SK-N-SH (cell line): ENCODE measurements around the gene TXNDC12. TPM values are rescaled to one million over a fixed set of nuclear protein-coding genes. Genes with fewer than 3 reads are reported as not detected.

ENCODE experiments used
- CTCF ChIA-PET: fragments of 300-600, 350-600 bp; formaldehyde crosslinking; extraction: SDS; loops from one replicate; lab custom pipeline; 2021; lab: Yijun Ruan, JAX
- POLR2A ChIA-PET: fragments of 350-600 bp; sonication (Branson Sonifier 250); formaldehyde crosslinking; extraction: SDS; loops from one replicate; lab custom pipeline; 2020; ENCODE audit warnings: antibody characterized with exemption, inconsistent platforms; lab: Yijun Ruan, JAX
- DNase-seq: peaks from one replicate; pipeline ENCODE4 v3.0.0; 2012
- H2AFZ ChIP-seq: fragments of 200-600 bp; sonication (generic); 2 replicates; pipeline ENCODE4 v1.8.1; 2016; ENCODE audit warnings: antibody characterized with exemption, mild to moderate bottlenecking, low read depth
- H3F3A ChIP-seq: fragments of 200-600 bp; sonication (generic); replicated peaks from 2 replicates; pipeline ENCODE3; 2016; ENCODE audit warnings: antibody characterized with exemption, mild to moderate bottlenecking; ENCODE audit not compliant: insufficient read depth
- H3K27ac ChIP-seq, 2 experiments: fragments of 200-500 bp in 1 of 2; fragments of 200-600 bp in 1 of 2; sonication (Bioruptor generic) in 1 of 2; sonication (generic), shearing (Covaris generic) in 1 of 2; 2 replicates each; pipeline versions ENCODE4 v1.5.1 to v1.6.1; 2014 to 2016; ENCODE audit warnings: low read depth in 2 of 2, inconsistent platforms in 1 of 2, low read length in 1 of 2, mild to moderate bottlenecking in 1 of 2, mixed read lengths in 1 of 2
- H3K27me3 ChIP-seq: fragments of 200-600 bp; sonication (generic), shearing (Covaris generic); 2 replicates; pipeline ENCODE4 v1.6.1; 2016; ENCODE audit warnings: mixed run types; ENCODE audit not compliant: insufficient read depth
- H3K36me3 ChIP-seq, 2 experiments: fragments of 200-500 bp in 1 of 2; fragments of 200-600 bp in 1 of 2; sonication (Bioruptor generic) in 1 of 2; sonication (generic) in 1 of 2; replicated peaks in 1 of 2; 2 replicates each; pipeline versions ENCODE3 to v1.5.1; 2014 to 2016; ENCODE audit warnings: low read length in 1 of 2, mild to moderate bottlenecking in 1 of 2; ENCODE audit not compliant: insufficient read depth in 2 of 2, control insufficient read depth in 1 of 2
- H3K4me1 ChIP-seq, 2 experiments: fragments of 200-500 bp in 1 of 2; fragments of 200-600 bp in 1 of 2; sonication (Bioruptor generic) in 1 of 2; sonication (generic), shearing (Covaris generic) in 1 of 2; 2 replicates each; pipeline versions ENCODE4 v1.5.1 to v1.6.1; 2014 to 2016; ENCODE audit warnings: low read depth in 1 of 2, low read length in 1 of 2, mixed run types in 1 of 2; ENCODE audit not compliant: insufficient read depth in 2 of 2, control insufficient read depth in 1 of 2
- H3K4me2 ChIP-seq: fragments of 200-600 bp; sonication (generic), shearing (Covaris generic); 2 replicates; pipeline ENCODE4 v1.6.1; 2017; ENCODE audit warnings: mixed run types
- H3K4me3 ChIP-seq, 2 experiments: fragments of 200-500 bp in 1 of 2; fragments of 200-600 bp in 1 of 2; sonication (Bioruptor generic) in 1 of 2; sonication (generic), shearing (Covaris generic) in 1 of 2; 2 replicates each; pipeline versions ENCODE4 v1.5.1 to v1.8.1; 2014 to 2016; ENCODE audit warnings: low read depth in 2 of 2, inconsistent platforms in 1 of 2, low read length in 1 of 2, mild to moderate bottlenecking in 1 of 2, mixed read lengths in 1 of 2, moderate library complexity in 1 of 2
- H3K79me2 ChIP-seq: fragments of 200-600 bp; sonication (generic); 2 replicates; pipeline ENCODE4 v1.8.1; 2017; ENCODE audit warnings: mild to moderate bottlenecking; ENCODE audit not compliant: insufficient read depth
- H3K9ac ChIP-seq: fragments of 200-600 bp; sonication (generic); 2 replicates; pipeline ENCODE4 v1.6.1; 2017; ENCODE audit warnings: mixed run types
- H3K9me2 ChIP-seq: fragments of 200-600 bp; sonication (generic); 2 replicates; pipeline ENCODE4 v1.6.1; 2017; ENCODE audit warnings: mixed run types
- H3K9me3 ChIP-seq: fragments of 200-600 bp; sonication (generic); 2 replicates; pipeline ENCODE4 v1.6.1; 2017; ENCODE audit warnings: mixed run types, mild to moderate bottlenecking, moderate library complexity
- H4K20me1 ChIP-seq: fragments of 200-600 bp; sonication (generic); 2 replicates; pipeline ENCODE4 v1.6.1; 2017; ENCODE audit warnings: mild to moderate bottlenecking, mixed run types; ENCODE audit not compliant: insufficient read depth
- CTCF ChIP-seq: fragments of 200-600 bp; sonication (generic); IDR thresholded peaks from 2 replicates; pipeline ENCODE4 v1.6.1; 2017; ENCODE audit warnings: antibody characterized with exemption, mild to moderate bottlenecking, moderate library complexity
- MXI1 ChIP-seq: IDR thresholded peaks from 2 replicates; pipeline ENCODE4 v1.6.1; 2012; ENCODE audit warnings: mild to moderate bottlenecking, low read depth, low read length, improper control_type of control experiment
- NFIC ChIP-seq: IDR thresholded peaks from 2 replicates; pipeline ENCODE4 v1.4.0; 2012; ENCODE audit warnings: borderline replicate concordance
- PBX3 ChIP-seq: IDR thresholded peaks from 2 replicates; pipeline ENCODE4; 2012
- POLR2AphosphoS5 ChIP-seq: IDR thresholded peaks from 2 replicates; pipeline ENCODE4 v1.6.1; 2012; ENCODE audit warnings: low read depth, low read length
- RCOR1 ChIP-seq: fragments of 150-350 bp; IDR thresholded peaks from 2 replicates; pipeline ENCODE4 v1.6.1; 2017; ENCODE audit warnings: antibody characterized with exemption, low read length
- WGBS: methylation state at CpG from one replicate; pipeline ENCODE4 v1.1.6; 2017; ENCODE audit warnings: low lambda C conversion rate; 5-methylcytosine and 5-hydroxymethylcytosine counted together
- polyA plus RNA-seq, 3 experiments: library from polyadenylated mRNA; depleted of rRNA; stranded (reverse); fragments of >200 nt; gene quantifications; 2 replicates each; pipeline ENCODE4 v1.2.3, GENCODE V29; 2012

TXNDC12 gene
- polyA plus RNA-seq, 1 of the 3 experiments (the other 2 are of a cell fraction) = 37.2 TPM

GRCh38 chr1:52055866-52056162 is 823 bp upstream of the TXNDC12 start:
- H3K9me3 ChIP-seq = no peaks in the 10 kb centered on the region
- peak overlapping the region; percentile 92 for H3K4me2 ChIP-seq
- CTCF ChIA-PET = interaction anchor here (1.1 to 2.4 kb wide), 2 partner anchors 16 to 22 kb away, joined by 3 to 9 read pairs; partner anchors contain the start of gene KTI12
- H3K4me1 ChIP-seq = peaks cover 13 to 21% of the 10 kb centered on the region in 2 experiments
- H3K9ac ChIP-seq = peak overlapping the region; percentile 87
- H3K36me3 ChIP-seq = peaks cover 24 to 37% of the 10 kb centered on the region in 2 experiments
- POLR2A ChIA-PET = interaction anchor here (0.9 to 1.4 kb wide), 6 partner anchors 14 to 349 kb away, joined by 3 to 15 read pairs (median 4); partner anchors contain the start of genes KTI12 and PRPF38A
- H4K20me1 ChIP-seq = peaks cover 9% of the 10 kb centered on the region; the same call in 1 of the 2 replicates
- TF ChIP-seq NFIC (no peak), CTCF (no peak), POLR2AphosphoS5 (no peak), RCOR1 (no peak)
- TF ChIP-seq, all 33 proteins: peak for 0
- Histone ChIP-seq H3K4me3 (peak overlapping the region; percentile 91 to 98), H2AFZ (peak overlapping the region; percentile 83), H3F3A (peaks cover 8% of the 10 kb centered on the region), H3K27me3 (no peaks in the 10 kb centered on the region), H3K79me2 (peaks cover 84% of the 10 kb centered on the region), H3K9me2 (no peaks in the 10 kb centered on the region), H3K27ac (peak overlapping the region; percentile 87 to 98)
- no peak for DNase-seq
- 0% methylated on average over 12 of the region's 12 CpGs for WGBS

GRCh38 chr1:52054496-52055065 is 410 bp downstream of the TXNDC12 start:
- Histone ChIP-seq H3K27ac (peak overlapping the region; percentile 87 to 98), H3K4me2 (peak overlapping the region; percentile 92), H3K79me2 (peaks cover 84% of the 10 kb centered on the region), H2AFZ (peak overlapping the region; percentile 83), H3K9me2 (no peaks in the 10 kb centered on the region), H3K27me3 (no peaks in the 10 kb centered on the region), H3K4me3 (peak overlapping the region; percentile 91 to 98), H3F3A (peaks cover 13% of the 10 kb centered on the region), H4K20me1 (peaks cover 6% of the 10 kb centered on the region; the same call in 1 of the 2 replicates), H3K36me3 (peaks cover 17 to 29% of the 10 kb centered on the region in 2 experiments), H3K9me3 (no peaks in the 10 kb centered on the region), H3K9ac (peak overlapping the region; percentile 87), H3K4me1 (peaks cover 13 to 19% of the 10 kb centered on the region in 2 experiments)
- CTCF ChIA-PET = interaction anchor here (1.0 to 2.4 kb wide), 2 partner anchors 17 kb away, joined by 3 to 9 read pairs; no protein-coding TSS in a partner anchor
- no peak for DNase-seq
- POLR2A ChIA-PET = interaction anchor here (0.7 to 1.4 kb wide), 8 partner anchors 18 to 311 kb away, joined by 3 to 15 read pairs (median 4); partner anchors contain the start of genes CC2D1B and KTI12
- 4% methylated on average over 13 of the region's 13 CpGs for WGBS
- no peak for TF ChIP-seq MXI1
- 0 out of 2 replicates have a peak, but pooled peaks have one; percentile 0 for TF ChIP-seq PBX3
- TF ChIP-seq, all 33 proteins: peak for 1
